CD4-positive, alpha-beta T cell (primary cell): Measurements from ENCODE around the gene FRAT1. TPM values are rescaled to one million over a fixed set of nuclear protein-coding genes. Genes with fewer than 3 reads are reported as not detected.

ENCODE experiments used
- ATAC-seq: fragments of 200-7000 bp; cut with Tn5 transposase; one replicate; pipeline ENCODE4 v1.10.0; 2022; ENCODE audit warnings: mild to moderate bottlenecking; ENCODE audit not compliant: poor library complexity
- CTCF ChIA-PET: fragments of 350-600 bp; sonication (Branson Sonifier 250); formaldehyde crosslinking; loops from one replicate; lab custom pipeline; 2021; ENCODE audit warnings: antibody characterized with exemption, inconsistent platforms; lab: Charles Lee
- POLR2A ChIA-PET: fragments of 350-600 bp; sonication (Branson Sonifier 250); formaldehyde crosslinking; loops from one replicate; lab custom pipeline; 2021; ENCODE audit warnings: antibody characterized with exemption, inconsistent platforms; lab: Charles Lee
- DNase-seq, 14 experiments: peaks; one replicate each; pipeline ENCODE4 v3.0.0-alpha.2; 2013 to 2020; ENCODE audit warnings: mixed read lengths in 2 of 14
- H3K27ac ChIP-seq, 2 donors: one replicate each; pipeline versions ENCODE4 v1.5.1 to v1.7.0; 2013; ENCODE audit warnings: low read length in 2 of 2, low read depth in 1 of 2, mild to moderate bottlenecking in 1 of 2
- H3K27me3 ChIP-seq, 2 experiments: 1 replicate in 1 of 2; 2 replicates in 1 of 2; pipeline versions ENCODE4 v1.6.1 to v1.7.0; 2013; ENCODE audit warnings: low read length in 2 of 2, control low read depth in 1 of 2, mild to moderate bottlenecking in 1 of 2, moderate library complexity in 1 of 2; ENCODE audit not compliant: insufficient read depth in 2 of 2, control insufficient read depth in 1 of 2
- H3K36me3 ChIP-seq: one replicate; pipeline ENCODE4 v1.6.1; 2013; ENCODE audit warnings: low read length, control low read depth; ENCODE audit not compliant: insufficient read depth
- H3K4me1 ChIP-seq: one replicate; pipeline ENCODE4 v1.6.1; 2013; ENCODE audit warnings: low read length, control low read depth; ENCODE audit not compliant: insufficient read depth
- H3K4me3 ChIP-seq: one replicate; pipeline ENCODE4 v1.5.1; 2013; ENCODE audit warnings: mild to moderate bottlenecking, low read length, moderate library complexity
- H3K9me3 ChIP-seq, 2 experiments: 1 replicate in 1 of 2; 2 replicates in 1 of 2; pipeline versions ENCODE4 v1.6.1 to v1.7.0; 2013; ENCODE audit warnings: low read length in 2 of 2, mild to moderate bottlenecking in 2 of 2, control low read depth in 1 of 2, moderate library complexity in 1 of 2; ENCODE audit not compliant: control insufficient read depth in 1 of 2, insufficient read depth in 1 of 2
- H3K27ac Mint-ChIP-seq: one replicate; pipeline ENCODE4 v1.8.0; 2020; ENCODE audit warnings: mixed read lengths
- H3K27me3 Mint-ChIP-seq: one replicate; pipeline ENCODE4 v1.8.0; 2021; ENCODE audit warnings: mixed read lengths
- H3K36me3 Mint-ChIP-seq: one replicate; pipeline ENCODE4 v1.8.0; 2021; ENCODE audit warnings: low read depth, mixed read lengths
- H3K4me1 Mint-ChIP-seq: one replicate; pipeline ENCODE4 v1.8.0; 2021; ENCODE audit warnings: low read depth, mixed read lengths
- H3K4me3 Mint-ChIP-seq: one replicate; pipeline ENCODE4 v1.8.0; 2020; ENCODE audit warnings: mild to moderate bottlenecking, mixed read lengths
- H3K9me3 Mint-ChIP-seq: one replicate; pipeline ENCODE4 v1.8.0; 2020; ENCODE audit warnings: mixed read lengths
- CTCF ChIP-seq: fragments of 200-600 bp; IDR thresholded peaks from one replicate; pipeline ENCODE4 v1.8.0; 2022; ENCODE audit warnings: antibody characterized with exemption, mild to moderate bottlenecking
- intact Hi-C, 2 experiments: fragments of 100-400 bp; cut with DNase I in 1 of 2; cut with micrococcal nuclease in 1 of 2; formaldehyde crosslinking; loops; one replicate each; pipeline versions ENCODE4 v1.15.1 to v1.9.0; 2023 to 2025; cut with DNase I, micrococcal nuclease
- total RNA-seq, 174 experiments: library from RNA in 2 of 174; stranded (reverse) in 2 of 174; gene quantifications; one replicate each; pipeline ENCODE4 v1.2.3 and lab custom pipeline; 2021 to 2026

Gene FRAT1
- total RNA-seq, 2 experiments from 2014 or later = 45.2 to 45.5 TPM

DNA sequence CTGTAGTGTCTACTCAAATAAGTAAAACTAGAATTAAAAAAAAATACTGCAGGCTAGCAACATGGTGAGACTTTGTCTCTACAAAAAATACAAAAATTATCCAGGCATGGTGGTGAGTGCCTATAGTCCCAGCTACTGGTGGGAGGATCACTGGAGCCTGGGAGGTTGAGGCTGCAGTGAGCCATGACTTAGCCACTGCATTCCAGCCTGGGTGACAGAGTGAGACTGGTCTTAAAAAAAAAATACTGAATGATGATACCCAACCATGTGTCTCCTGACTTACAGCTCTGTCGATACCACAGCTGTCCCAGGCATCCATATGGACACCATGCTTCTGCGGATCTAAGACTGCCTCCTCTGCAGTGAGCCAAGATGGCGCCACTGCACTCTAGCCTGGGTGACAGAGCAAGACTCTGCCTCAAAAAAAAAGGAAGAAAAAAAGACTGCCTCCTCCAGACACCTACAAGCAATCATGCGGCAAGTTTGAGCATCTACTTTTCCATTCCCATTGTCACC, 7.9 kb upstream of the FRAT1 start:
- TF ChIP-seq CTCF = no peak
- no peak overlapping the region for H3K4me3 Mint-ChIP-seq
- H3K27me3 Mint-ChIP-seq = no peaks in the 10 kb centered on the region
- ATAC-seq (no peak), DNase-seq (no peak)
- no peaks in the 10 kb centered on the region for H3K36me3 Mint-ChIP-seq
- no peaks in the 10 kb centered on the region for H3K4me1 ChIP-seq
- H3K4me3 ChIP-seq = no peak overlapping the region
- H3K27ac Mint-ChIP-seq = no peak overlapping the region
- no peaks in the 10 kb centered on the region for H3K9me3 ChIP-seq
- no peak overlapping the region for H3K27ac ChIP-seq
- intact Hi-C loops = no loop called here
- POLR2A ChIA-PET = interaction anchor here (1.6 kb wide), 1 partner anchor 8 kb away, joined by 5 read pairs; the partner anchor contains the start of gene FRAT1
- H3K36me3 ChIP-seq = no peaks in the 10 kb centered on the region
- H3K4me1 Mint-ChIP-seq = no peaks in the 10 kb centered on the region
- CTCF ChIA-PET = interaction anchor here (1.0 kb wide), 1 partner anchor 101 kb away, joined by 3 read pairs; no protein-coding TSS in a partner anchor
- no peaks in the 10 kb centered on the region for H3K27me3 ChIP-seq
- no peaks in the 10 kb centered on the region for H3K9me3 Mint-ChIP-seq

GRCh38 chr10:97312897-97313296, 6.2 kb upstream of the FRAT1 start:
- Mint-ChIP-seq H3K27ac (no peak overlapping the region), H3K4me1 (no peaks in the 10 kb centered on the region), H3K9me3 (no peaks in the 10 kb centered on the region), H3K27me3 (no peaks in the 10 kb centered on the region), H3K36me3 (no peaks in the 10 kb centered on the region), H3K4me3 (no peak overlapping the region)
- POLR2A ChIA-PET = no interaction called here
- Histone ChIP-seq H3K9me3 (no peaks in the 10 kb centered on the region), H3K27ac (no peak overlapping the region), H3K4me1 (peaks cover 5% of the 10 kb centered on the region), H3K36me3 (no peaks in the 10 kb centered on the region), H3K27me3 (no peaks in the 10 kb centered on the region), H3K4me3 (no peak overlapping the region)
- no peak for TF ChIP-seq CTCF
- DNase-seq (no peak), ATAC-seq (no peak)
- intact Hi-C loops = no loop called here
- CTCF ChIA-PET = no interaction called here

DNA sequence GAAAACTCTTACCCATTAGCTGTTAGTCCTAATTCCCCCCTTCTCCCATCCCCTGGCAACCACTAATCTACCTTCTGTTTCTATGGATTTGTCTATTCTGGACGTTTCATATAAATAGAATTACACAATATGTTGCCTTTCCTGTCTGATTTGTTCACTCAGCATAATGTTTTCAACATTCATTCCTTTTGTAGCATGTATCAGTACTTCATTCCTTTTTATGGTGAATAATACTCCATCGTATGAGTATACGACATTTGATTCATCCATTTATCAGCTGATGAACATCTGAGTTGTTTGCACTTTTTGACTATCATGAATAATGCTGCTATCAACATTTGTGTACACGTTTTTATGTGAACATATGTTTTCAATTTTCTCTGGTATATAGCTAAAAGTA, 4.4 kb upstream of the FRAT1 start:
- Mint-ChIP-seq H3K4me3 (no peak overlapping the region), H3K36me3 (peaks cover 7% of the 10 kb centered on the region), H3K4me1 (peaks cover 8% of the 10 kb centered on the region), H3K9me3 (no peaks in the 10 kb centered on the region), H3K27me3 (no peaks in the 10 kb centered on the region), H3K27ac (no peak overlapping the region)
- Histone ChIP-seq H3K36me3 (no peaks in the 10 kb centered on the region), H3K27ac (no peak overlapping the region), H3K9me3 (no peaks in the 10 kb centered on the region), H3K27me3 (no peaks in the 10 kb centered on the region), H3K4me1 (peaks cover 13% of the 10 kb centered on the region), H3K4me3 (no peak overlapping the region)
- ChIA-PET CTCF (no interaction called here), POLR2A (no interaction called here)
- intact Hi-C loops = loop anchor here in 1 of 2 experiments (5.0 kb wide), 1 partner anchor 88 kb away; the partner anchor contains the start of gene RRP12
- ATAC-seq = no peak
- TF ChIP-seq CTCF = no peak
- DNase-seq = no peak
